Measurements from ENCODE around the gene SLC6A5.

- TF ChIP-seq CTCF (IDR thresholded peaks at IDR 0.05) (no peak), EP300 (IDR thresholded peaks at IDR 0.05; ENCODE audit: low read depth) (no peak), POLR2AphosphoS5 (IDR thresholded peaks at IDR 0.05) (no peak)
Measured at GRCh38 chr11:20620988-20621387, 21.6 kb downstream of the SLC6A5 start.
